Measurements from ENCODE around the gene IFT22. TPM values are rescaled to one million over a fixed set of nuclear protein-coding genes. Genes with fewer than 3 reads are reported as not detected.

IFT22 gene
- polyA plus RNA-seq, 3 donors = 0.59 to 1.5 (median 0.87) TPM

GRCh38 chr7:101342892-101343291, 21.3 kb upstream of the IFT22 start:
- Mint-ChIP-seq H3K4me1 (no peaks in the 10 kb centered on the region), H3K4me3 (no peak overlapping the region), H3K36me3 (no peaks in the 10 kb centered on the region), H3K27me3 (ENCODE audit: low read depth in 3 of 3) (peaks cover 5 to 23% (median 16%) of the 10 kb centered on the region in 3 donors), H3K27ac (no peak overlapping the region), H3K9me3 (peaks cover 0 to 3% (median 0%) of the 10 kb centered on the region in 7 donors)
- no peaks in the 10 kb centered on the region for H3K36me3 ChIP-seq (replicated peaks in 1 of 2; ENCODE audit: control insufficient read depth in 1 of 2, insufficient read depth in 2 of 2, low read length in 2 of 2)
- H3K4me2 ChIP-seq (replicated peaks; ENCODE audit: extremely low read depth, low read length, poor library complexity, severe bottlenecking) = no peak overlapping the region
- no peak overlapping the region for H3K27ac ChIP-seq (ENCODE audit: low read depth in 1 of 2, low read length in 2 of 2)
- H3K9ac ChIP-seq (ENCODE audit: insufficient read depth, low read length, poor library complexity, severe bottlenecking) = no peak overlapping the region
- WGBS (ENCODE audit: insufficient coverage) = 89% methylated on average over 5 of the region's 7 CpGs
- no peaks in the 10 kb centered on the region for H3K27me3 ChIP-seq (ENCODE audit: control insufficient read depth in 2 of 2, insufficient read depth in 2 of 2, low read length in 2 of 2)
- TF ChIP-seq, protein P1, sequence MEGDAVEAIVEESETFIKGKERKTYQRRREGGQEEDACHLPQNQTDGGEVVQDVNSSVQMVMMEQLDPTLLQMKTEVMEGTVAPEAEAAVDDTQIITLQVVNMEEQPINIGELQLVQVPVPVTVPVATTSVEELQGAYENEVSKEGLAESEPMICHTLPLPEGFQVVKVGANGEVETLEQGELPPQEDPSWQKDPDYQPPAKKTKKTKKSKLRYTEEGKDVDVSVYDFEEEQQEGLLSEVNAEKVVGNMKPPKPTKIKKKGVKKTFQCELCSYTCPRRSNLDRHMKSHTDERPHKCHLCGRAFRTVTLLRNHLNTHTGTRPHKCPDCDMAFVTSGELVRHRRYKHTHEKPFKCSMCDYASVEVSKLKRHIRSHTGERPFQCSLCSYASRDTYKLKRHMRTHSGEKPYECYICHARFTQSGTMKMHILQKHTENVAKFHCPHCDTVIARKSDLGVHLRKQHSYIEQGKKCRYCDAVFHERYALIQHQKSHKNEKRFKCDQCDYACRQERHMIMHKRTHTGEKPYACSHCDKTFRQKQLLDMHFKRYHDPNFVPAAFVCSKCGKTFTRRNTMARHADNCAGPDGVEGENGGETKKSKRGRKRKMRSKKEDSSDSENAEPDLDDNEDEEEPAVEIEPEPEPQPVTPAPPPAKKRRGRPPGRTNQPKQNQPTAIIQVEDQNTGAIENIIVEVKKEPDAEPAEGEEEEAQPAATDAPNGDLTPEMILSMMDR (IDR thresholded peaks at IDR 0.05) = no peak
- H4K20me1 ChIP-seq (ENCODE audit: insufficient read depth, low read length) = no peaks in the 10 kb centered on the region
- H3K4me3 ChIP-seq (replicated peaks in 1 of 3; ENCODE audit: low read depth in 2 of 3, low read length in 3 of 3) = no peak overlapping the region
- H3K9me3 ChIP-seq (replicated peaks in 1 of 2; ENCODE audit: control insufficient read depth in 1 of 2, insufficient read depth in 1 of 2, low read length in 2 of 2) = no peaks in the 10 kb centered on the region
- no peaks in the 10 kb centered on the region for H3K4me1 ChIP-seq (ENCODE audit: control insufficient read depth in 1 of 2, insufficient read depth in 2 of 2, low read length in 2 of 2)
- H3K79me2 ChIP-seq (ENCODE audit: insufficient read depth, low read length) = no peaks in the 10 kb centered on the region
- no peak for DNase-seq
- intact Hi-C loops (cut with micrococcal nuclease) = no loop called here
- H2AFZ ChIP-seq (ENCODE audit: insufficient read depth, low read depth, low read length, poor library complexity, severe bottlenecking) = no peak overlapping the region

GRCh38 chr7:101340379-101340778, 18.8 kb upstream of the IFT22 start:
- Histone ChIP-seq H3K4me1 (ENCODE audit: control insufficient read depth in 1 of 2, insufficient read depth in 2 of 2, low read length in 2 of 2) (no peaks in the 10 kb centered on the region), H3K79me2 (ENCODE audit: insufficient read depth, low read length) (no peaks in the 10 kb centered on the region), H3K4me3 (replicated peaks in 1 of 3; ENCODE audit: low read depth in 2 of 3, low read length in 3 of 3) (no peak overlapping the region), H3K27ac (ENCODE audit: low read depth in 1 of 2, low read length in 2 of 2) (no peak overlapping the region), H3K27me3 (ENCODE audit: control insufficient read depth in 2 of 2, insufficient read depth in 2 of 2, low read length in 2 of 2) (no peaks in the 10 kb centered on the region), H4K20me1 (ENCODE audit: insufficient read depth, low read length) (no peaks in the 10 kb centered on the region), H3K4me2 (replicated peaks; ENCODE audit: extremely low read depth, low read length, poor library complexity, severe bottlenecking) (no peak overlapping the region), H2AFZ (ENCODE audit: insufficient read depth, low read depth, low read length, poor library complexity, severe bottlenecking) (no peak overlapping the region), H3K36me3 (replicated peaks in 1 of 2; ENCODE audit: control insufficient read depth in 1 of 2, insufficient read depth in 2 of 2, low read length in 2 of 2) (no peaks in the 10 kb centered on the region), H3K9ac (ENCODE audit: insufficient read depth, low read length, poor library complexity, severe bottlenecking) (no peak overlapping the region), H3K9me3 (replicated peaks in 1 of 2; ENCODE audit: control insufficient read depth in 1 of 2, insufficient read depth in 1 of 2, low read length in 2 of 2) (no peaks in the 10 kb centered on the region)
- intact Hi-C loops (cut with micrococcal nuclease) = no loop called here
- TF ChIP-seq, protein P1 (IDR thresholded peaks at IDR 0.05) = no peak
- H3K4me1 Mint-ChIP-seq = no peaks in the 10 kb centered on the region
- H3K4me3 Mint-ChIP-seq = peak overlapping the region in 1 of 2 donors; percentile 33
- no peaks in the 10 kb centered on the region for H3K36me3 Mint-ChIP-seq
- H3K9me3 Mint-ChIP-seq = peaks cover 0 to 3% (median 0%) of the 10 kb centered on the region in 7 donors
- WGBS (ENCODE audit: insufficient coverage) = 88% methylated on average over 13 of the region's 14 CpGs
- H3K27me3 Mint-ChIP-seq (ENCODE audit: low read depth in 3 of 3) = peaks cover 4 to 19% (median 10%) of the 10 kb centered on the region in 3 donors
- no peak overlapping the region for H3K27ac Mint-ChIP-seq
- DNase-seq = no peak
